AG10803 (cell line): Measurements from ENCODE around the gene ATXN1.
A peak's percentile ranks its signal among the peaks of the same experiment; 100 is the strongest.
"Not testable (repeated sequence)": the region's sequence is repeated elsewhere in the genome, so short reads cannot be mapped to it uniquely, and the experiment has no call there.

Source experiments
- DNase-seq: peaks from one replicate; pipeline ENCODE4 v3.0.0; 2010; ENCODE audit warnings: low read depth
- H3K4me3 ChIP-seq: 2 replicates; pipeline ENCODE4 v1.5.1; 2011; ENCODE audit warnings: mild to moderate bottlenecking, low read length, control low read depth
- CTCF ChIP-seq: conservative IDR thresholded peaks from 2 replicates; pipeline ENCODE4 v1.5.1; 2011; ENCODE audit warnings: mild to moderate bottlenecking, low read length, control low read depth, inconsistent platforms

ATXN1 gene

GRCh38 chr6:16623731-16624130, 137.5 kb downstream of the ATXN1 start:
- peak; percentile 9 for DNase-seq
- TF ChIP-seq CTCF: no peak
- no peak overlapping the region for H3K4me3 ChIP-seq

DNA sequence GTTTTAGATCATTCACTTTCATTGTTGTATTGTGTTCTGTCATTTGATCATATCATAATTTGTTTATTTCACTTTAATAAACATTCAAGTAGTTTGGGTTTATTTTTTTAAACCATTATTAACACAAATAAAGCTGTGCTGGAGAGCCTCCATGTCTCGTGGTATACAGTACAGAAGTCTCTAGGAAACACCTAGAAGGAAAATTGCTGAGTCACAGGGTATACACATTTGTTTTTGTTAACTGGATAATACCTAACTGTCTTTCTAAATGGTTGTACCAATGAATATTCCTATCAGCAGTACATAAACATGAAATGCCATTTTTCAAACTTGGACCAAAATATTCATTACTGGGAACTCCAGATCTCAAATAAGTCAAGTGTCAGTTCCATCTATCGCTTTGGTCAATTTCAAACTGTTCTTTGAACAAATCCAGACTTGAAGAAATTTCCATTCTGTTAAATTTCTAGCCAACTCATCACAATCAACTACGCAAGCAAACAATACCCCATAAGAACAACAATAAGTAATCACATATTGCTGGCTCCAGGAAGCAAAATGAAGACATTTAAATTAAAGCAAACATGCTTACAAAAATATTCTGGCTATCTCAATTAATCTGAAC, 138.1 kb downstream of the ATXN1 start:
- H3K4me3 ChIP-seq: no peak overlapping the region
- peak; percentile 34 for DNase-seq
- TF ChIP-seq CTCF: no peak

DNA sequence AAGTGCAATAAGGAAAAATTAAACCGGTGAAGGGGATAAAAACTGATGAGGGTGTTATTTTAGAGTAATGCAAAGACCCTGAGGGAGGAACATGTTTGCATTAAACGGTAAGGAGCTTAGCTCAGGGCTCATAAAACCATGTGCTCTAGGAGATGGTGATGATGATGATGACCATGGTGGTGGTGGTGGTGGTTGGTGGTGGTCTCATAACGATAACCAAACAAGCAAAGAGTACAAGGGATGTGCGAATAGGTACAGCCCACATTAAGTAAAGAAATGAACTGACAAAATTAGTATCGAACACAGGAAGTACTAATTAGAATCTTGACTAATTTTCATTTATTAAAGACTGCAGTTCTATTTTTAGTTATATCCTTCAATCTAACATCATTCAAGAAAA, 139.1 kb downstream of the ATXN1 start:
- no peak overlapping the region for H3K4me3 ChIP-seq
- no peak for TF ChIP-seq CTCF
- DNase-seq: no peak

DNA sequence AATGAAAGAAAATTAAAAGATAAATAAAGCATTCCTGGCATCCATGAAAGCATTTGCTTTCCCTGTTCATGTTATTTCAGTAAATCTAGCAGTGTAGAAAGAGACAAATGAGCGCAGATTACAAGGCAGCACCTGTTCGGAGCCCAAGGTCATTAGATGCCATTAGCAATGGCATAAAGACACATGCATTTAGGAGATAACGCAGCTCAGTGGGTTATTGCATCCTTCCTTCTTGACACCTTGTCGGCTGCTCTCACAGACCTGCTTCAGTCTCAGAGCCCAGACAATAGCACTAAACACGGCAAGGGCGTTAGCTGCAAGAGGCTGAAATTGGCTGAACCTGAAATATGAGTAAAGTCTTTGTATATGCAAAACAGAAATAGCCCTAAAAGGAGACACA, 140.3 kb downstream of the ATXN1 start:
- H3K4me3 ChIP-seq: no peak overlapping the region
- no peak for DNase-seq
- TF ChIP-seq CTCF: no peak

- no peak for DNase-seq
- no peak overlapping the region for H3K4me3 ChIP-seq
- TF ChIP-seq CTCF: no peak
Observed at GRCh38 chr6:16619777-16620176, 141.5 kb downstream of the ATXN1 start.

DNA sequence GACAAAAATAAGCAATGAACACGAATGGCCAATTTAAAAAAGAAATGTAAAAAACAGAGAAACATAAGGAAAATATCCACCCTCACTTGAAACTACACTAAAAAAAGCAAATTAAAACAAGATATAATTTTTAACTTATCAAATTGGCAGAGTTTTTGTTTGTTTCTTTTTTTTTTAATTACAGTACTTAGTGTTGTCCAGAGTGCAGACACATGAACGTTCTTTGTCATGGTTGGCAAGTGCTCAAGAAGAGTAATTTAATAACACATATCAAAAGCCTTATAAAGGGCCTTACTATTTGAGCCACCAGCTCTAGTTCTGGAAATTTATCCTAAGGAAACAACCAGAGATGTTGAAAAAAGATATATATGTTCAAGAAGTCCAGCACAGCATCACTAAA, 142.3 kb downstream of the ATXN1 start:
- no peak for TF ChIP-seq CTCF
- no peak overlapping the region for H3K4me3 ChIP-seq
- DNase-seq: no peak

DNA sequence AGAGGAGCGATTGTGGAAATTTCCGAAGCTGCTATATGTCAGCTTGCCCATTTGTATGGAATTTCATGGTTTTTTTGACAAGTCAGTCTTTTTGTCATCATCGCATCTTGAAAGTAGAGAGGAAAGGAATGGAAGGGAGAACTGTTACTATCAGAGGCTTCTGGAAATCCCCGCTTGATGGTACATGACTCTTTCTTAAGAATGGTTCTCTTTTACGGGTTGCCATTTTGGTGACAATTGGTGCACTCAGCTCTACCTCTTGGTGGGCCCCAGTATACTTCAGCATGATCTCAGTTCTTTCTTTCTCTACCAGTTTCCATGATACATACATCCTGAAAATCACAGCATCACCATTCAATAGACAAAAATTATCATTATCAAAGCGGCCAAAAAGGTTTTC, 146.0 kb downstream of the ATXN1 start:
- DNase-seq, H3K4me3 ChIP-seq: not testable (repeated sequence)

- not testable (repeated sequence) for H3K4me3 ChIP-seq, DNase-seq
Observed at GRCh38 chr6:16614143-16614542, 147.1 kb downstream of the ATXN1 start.

DNA sequence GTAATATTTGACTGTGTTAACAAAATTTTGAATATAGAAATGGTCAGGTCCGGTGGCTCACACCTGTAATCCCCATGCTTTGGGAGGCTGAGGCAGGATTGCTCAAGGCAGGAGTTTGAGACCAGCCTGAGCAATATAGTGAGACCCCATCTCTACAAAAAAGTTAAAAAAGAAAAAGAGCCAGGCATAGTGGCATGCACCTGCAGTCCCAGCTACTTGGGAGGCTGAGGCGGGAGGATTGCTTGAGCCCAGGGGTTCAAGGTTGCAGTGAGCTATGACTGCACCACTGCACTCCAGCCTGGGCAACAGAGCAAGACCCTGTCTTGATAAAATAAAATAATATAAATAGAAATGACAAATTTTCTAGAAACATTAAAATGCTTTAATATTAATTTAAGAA, 147.8 kb downstream of the ATXN1 start:
- H3K4me3 ChIP-seq, DNase-seq: not testable (repeated sequence)
